Subcutaneous adipose tissue (tissue), 4 donors: Measurements from ENCODE around the gene PSMA7. TPM values are rescaled to one million over a fixed set of nuclear protein-coding genes. Genes with fewer than 3 reads are reported as not detected.

Experiments
- CTCF ChIP-seq: fragments of 450-650 bp; IDR thresholded peaks from one replicate; pipeline ENCODE4 v1.5.1; 2016; ENCODE audit warnings: low read depth, mild to moderate bottlenecking, control low read depth, antibody characterized with exemption, moderate library complexity
- total RNA-seq, 4 donors: library from RNA; depleted of rRNA; stranded (reverse); fragments of >200 nt; gene quantifications; one replicate each; pipeline ENCODE4 v1.1.0, GENCODE V29; 2016

Gene PSMA7
- total RNA-seq, 4 donors from 2014 or later, result 299 to 630 (median 399) TPM

GRCh38 chr20:62133051-62133845 lies 9.9 kb downstream of the PSMA7 start:
- no peak for TF ChIP-seq CTCF

GRCh38 chr20:62132421-62132820 lies 10.8 kb downstream of the PSMA7 start:
- TF ChIP-seq CTCF, result no peak

GRCh38 chr20:62131560-62132320 lies 11.5 kb downstream of the PSMA7 start:
- no peak for TF ChIP-seq CTCF

- TF ChIP-seq CTCF, result no peak
These were observed 13.3 kb downstream of the PSMA7 start for GRCh38 chr20:62129731-62130531.

- TF ChIP-seq CTCF, result no peak
These were observed 14.7 kb downstream of the PSMA7 start for GRCh38 chr20:62128502-62128901.

GRCh38 chr20:62127799-62128198 lies 15.4 kb downstream of the PSMA7 start:
- no peak for TF ChIP-seq CTCF

GRCh38 chr20:62126141-62126540 lies 17.1 kb downstream of the PSMA7 start:
- no peak for TF ChIP-seq CTCF
